HepG2 (cell line): ENCODE measurements around the gene B3GALNT1. TPM values are rescaled to one million over a fixed set of nuclear protein-coding genes. Genes with fewer than 3 reads are reported as not detected.

Source experiments
- ATAC-seq: fragments of 200-7000 bp; cut with Tn5 transposase; 3 replicates; pipeline ENCODE4 v1.9.1; 2020; ENCODE audit warnings: mild to moderate bottlenecking, moderate library complexity
- BruUV-seq: library from RNA; stranded (reverse); fragments of 400-500 nt; replicated peaks from 2 replicates; lab custom pipeline; 2021; lab: Mats Ljungman, UMichigan
- CTCF ChIA-PET: fragments of 300-600 bp; formaldehyde crosslinking; extraction: SDS; loops from one replicate; lab custom pipeline; 2021; ENCODE audit warnings: low total read pairs, inconsistent platforms, low intra/inter-chr PET ratio; lab: Yijun Ruan, JAX
- POLR2A ChIA-PET: fragments of 350-600 bp; sonication (Branson Sonifier 250); formaldehyde crosslinking; loops from one replicate; lab custom pipeline; 2020; ENCODE audit warnings: antibody characterized with exemption, inconsistent platforms; lab: Yijun Ruan, JAX
- DNase-seq: peaks from one replicate; pipeline ENCODE4 v3.0.0-alpha.2; 2015; ENCODE audit warnings: low spot score
- FAIRE-seq: peaks from 3 replicates; lab custom pipeline; 2011; peaks lifted over from hg19 to GRCh38; lab: Jason Lieb, UNC
- H2AFZ ChIP-seq: one replicate; pipeline ENCODE4 v1.6.1; 2011; ENCODE audit warnings: low read length, inconsistent platforms
- H3K27ac ChIP-seq: fragments of 300-600 bp; 3 replicates; pipeline ENCODE4 v1.8.0; 2011; ENCODE audit warnings: mixed run types, mild to moderate bottlenecking, mixed read lengths, low read length, inconsistent platforms; ENCODE audit not compliant: insufficient read depth; ENCODE audit errors: extremely low read length
- H3K27me3 ChIP-seq, 2 experiments: fragments of 200-600 bp in 1 of 2; 2 replicates in 1 of 2; 3 replicates in 1 of 2; pipeline versions ENCODE4 v1.6.0 to v1.8.0; 2011; ENCODE audit warnings: low read length in 2 of 2, mild to moderate bottlenecking in 2 of 2, moderate library complexity in 2 of 2, inconsistent platforms in 1 of 2; ENCODE audit not compliant: insufficient read depth in 2 of 2, control insufficient read depth in 1 of 2
- H3K36me3 ChIP-seq, 2 experiments: fragments of 200-600 bp in 1 of 2; replicated peaks in 1 of 2; 2 replicates in 1 of 2; 3 replicates in 1 of 2; pipeline versions ENCODE4 v1.5.1 to v1.8.0; 2011; ENCODE audit warnings: low read length in 2 of 2, inconsistent platforms in 1 of 2; ENCODE audit not compliant: insufficient read depth in 2 of 2, control insufficient read depth in 1 of 2
- H3K4me1 ChIP-seq: 2 replicates; pipeline ENCODE4 v1.5.1; 2012; ENCODE audit warnings: low read length, inconsistent platforms; ENCODE audit not compliant: insufficient read depth
- H3K4me2 ChIP-seq: 2 replicates; pipeline ENCODE4 v1.6.0; 2011; ENCODE audit warnings: low read depth, low read length, inconsistent platforms
- H3K4me3 ChIP-seq, 3 experiments: fragments of 200-600 bp in 1 of 3; sonication (generic), shearing (Covaris generic) in 1 of 3; replicated peaks in 1 of 3; 2 replicates each; pipeline ENCODE4 v1.5.1; 2011 to 2016; ENCODE audit warnings: low read length in 3 of 3, inconsistent platforms in 2 of 3, low read depth in 2 of 3, mild to moderate bottlenecking in 2 of 3, control low read depth in 1 of 3, mixed read lengths in 1 of 3; ENCODE audit not compliant: insufficient read depth in 1 of 3
- H3K79me2 ChIP-seq: one replicate; pipeline ENCODE4 v1.6.1; 2011; ENCODE audit warnings: low read length, inconsistent platforms; ENCODE audit not compliant: insufficient read depth
- H3K9ac ChIP-seq: 2 replicates; pipeline ENCODE4 v1.6.0; 2011; ENCODE audit warnings: mild to moderate bottlenecking, low read depth, low read length, inconsistent platforms; ENCODE audit not compliant: insufficient read depth
- H3K9me3 ChIP-seq: 2 replicates; pipeline ENCODE4 v1.5.1; 2012; ENCODE audit warnings: mild to moderate bottlenecking, low read length
- H4K20me1 ChIP-seq: 2 replicates; pipeline ENCODE4 v1.6.0; 2011; ENCODE audit warnings: inconsistent platforms, mild to moderate bottlenecking, low read length, moderate library complexity; ENCODE audit not compliant: insufficient read depth
- CHCHD3 ChIP-seq: sonication (generic); formaldehyde crosslinking; IDR thresholded peaks from 2 replicates; pipeline ENCODE4 v1.8.0; 2022; ENCODE audit warnings: mild to moderate bottlenecking, missing genetic modification reagents, moderate library complexity
- HNRNPLL ChIP-seq: fragments of 200-400 bp; formaldehyde crosslinking; IDR thresholded peaks from 2 replicates; pipeline ENCODE4 v1.6.1; 2017; ENCODE audit warnings: mild to moderate bottlenecking, low read depth, low read length; ENCODE audit not compliant: poor library complexity, severe bottlenecking
- PRDM4 ChIP-seq: sonication (generic); formaldehyde crosslinking; IDR thresholded peaks from 2 replicates; pipeline ENCODE4 v1.9.0; 2021; ENCODE audit warnings: missing genetic modification reagents, borderline replicate concordance
- THAP9 ChIP-seq: sonication (generic); formaldehyde crosslinking; IDR thresholded peaks from 2 replicates; pipeline ENCODE4; 2020; ENCODE audit warnings: missing genetic modification reagents, mild to moderate bottlenecking, borderline replicate concordance
- ZNF451 ChIP-seq: sonication (generic); formaldehyde crosslinking; IDR thresholded peaks from 2 replicates; pipeline ENCODE4 v1.5.0; 2020; ENCODE audit warnings: mild to moderate bottlenecking, missing genetic modification reagents
- ZNF607 ChIP-seq: sonication (generic); formaldehyde crosslinking; IDR thresholded peaks from 2 replicates; pipeline ENCODE4 v1.5.1; 2020; ENCODE audit warnings: missing genetic modification reagents, mild to moderate bottlenecking, borderline replicate concordance
- ZNF646 ChIP-seq: sonication (generic); formaldehyde crosslinking; IDR thresholded peaks from 2 replicates; pipeline ENCODE4 v1.9.0; 2021; ENCODE audit warnings: mild to moderate bottlenecking, missing genetic modification reagents
- WGBS: methylation state at CpG from one replicate; pipeline ENCODE4 v1.1.6; 2017; ENCODE audit warnings: low lambda C conversion rate; 5-methylcytosine and 5-hydroxymethylcytosine counted together
- in situ Hi-C: cut with HindIII; loops from 2 replicates; pipeline ENCODE4 v1.10.0; 2017; ENCODE audit warnings: low pct_unique_long_range_greater_than_20kb; ENCODE audit not compliant: extremely low pct_ligation_motif_present
- intact Hi-C: fragments of 100-400 bp; cut with micrococcal nuclease; formaldehyde crosslinking; loops from one replicate; pipeline ENCODE4 v1.10.0; 2022; ENCODE audit not compliant: unreplicated experiment
- polyA plus RNA-seq, 8 experiments: library from polyadenylated mRNA; depleted of rRNA in 3 of 8; stranded (reverse) in 7 of 8; unstranded in 1 of 8; fragments of >200 nt; fragmentation: Illumina TruSeq in 4 of 8; extraction: Trizol in 4 of 8; gene quantifications; 2 replicates each; pipeline versions ENCODE4 v1.2.1 to v1.2.3, GENCODE V29; 2011 to 2016; ENCODE audit warnings: low read depth in 4 of 8, missing spikeins in 1 of 8, mixed read lengths in 1 of 8; ENCODE audit not compliant: insufficient read depth in 1 of 8
- total RNA-seq, 5 experiments: library from RNA; depleted of rRNA; stranded (reverse); fragments of >200 nt; fragmentation: Illumina TruSeq; extraction: Trizol; gene quantifications; 2 replicates each; pipeline ENCODE4 v1.2.3, GENCODE V29; 2016; ENCODE audit warnings: low read depth in 1 of 5

B3GALNT1 gene
- total and polyA plus RNA-seq, 2 of the 13 experiments (the other 11 are each of a cell fraction or from before 2014, with no cell fraction given) = not detected

GRCh38 chr3:161108840-161109239 lies 3.7 kb upstream of the B3GALNT1 start:
- POLR2A ChIA-PET = no interaction called here
- in situ Hi-C loops = no loop called here
- Histone ChIP-seq H3K9ac (no peak overlapping the region), H3K36me3 (no peaks in the 10 kb centered on the region), H3K4me3 (no peak overlapping the region), H3K27ac (no peak overlapping the region), H3K4me2 (no peak overlapping the region), H2AFZ (no peak overlapping the region), H3K4me1 (no peaks in the 10 kb centered on the region), H4K20me1 (no peaks in the 10 kb centered on the region), H3K27me3 (no peaks in the 10 kb centered on the region), H3K79me2 (no peaks in the 10 kb centered on the region), H3K9me3 (no peaks in the 10 kb centered on the region)
- CTCF ChIA-PET = no interaction called here
- WGBS = 20% methylated on average over 1 of the region's 1 CpG
- ATAC-seq (no peak), FAIRE-seq (no peak), DNase-seq (no peak)
- TF ChIP-seq CHCHD3 = no peak
- no peak for TF ChIP-seq ZNF607 (CRISPR knock-in tag)
- TF ChIP-seq PRDM4 = no peak
- no peak for TF ChIP-seq THAP9 (CRISPR knock-in tag)
- TF ChIP-seq HNRNPLL = no peak
- no peak for TF ChIP-seq ZNF451 (CRISPR knock-in tag)
- no peak for TF ChIP-seq ZNF646 (CRISPR knock-in tag)
- BruUV-seq = no TSS peak
- intact Hi-C loops = no loop called here
